Type B pancreatic cell (in vitro differentiated cells): ENCODE data around the gene SLC30A4. TPM values are rescaled to one million over a fixed set of nuclear protein-coding genes. Genes with fewer than 3 reads are reported as not detected.
"Not testable (repeated sequence)": the region's sequence is repeated elsewhere in the genome, so short reads cannot be mapped to it uniquely, and the experiment has no call there.

Source experiments
- DNase-seq: peaks from one replicate; pipeline ENCODE4 v3.0.0; 2021; ENCODE audit warnings: mixed read lengths; ENCODE audit not compliant: unreplicated experiment; ENCODE audit errors: extremely low spot score
- H3K27ac Mint-ChIP-seq: 2 replicates; pipeline ENCODE4 v1.8.0; 2021; ENCODE audit warnings: mild to moderate bottlenecking, mixed read lengths
- H3K27me3 Mint-ChIP-seq: 2 replicates; pipeline ENCODE4 v1.8.0; 2021; ENCODE audit warnings: mixed read lengths
- H3K36me3 Mint-ChIP-seq: 2 replicates; pipeline ENCODE4 v1.8.0; 2021; ENCODE audit warnings: mixed read lengths
- H3K4me1 Mint-ChIP-seq: one replicate; pipeline ENCODE4 v1.8.0; 2021; ENCODE audit warnings: mixed read lengths; ENCODE audit not compliant: unreplicated experiment
- H3K4me3 Mint-ChIP-seq: 2 replicates; pipeline ENCODE4 v1.8.0; 2021; ENCODE audit warnings: mild to moderate bottlenecking, mixed read lengths
- H3K9me3 Mint-ChIP-seq: 2 replicates; pipeline ENCODE4 v1.8.0; 2021; ENCODE audit warnings: mixed read lengths
- CTCF ChIP-seq: fragments of 200-600 bp; sonication (generic); conservative IDR thresholded peaks from 2 replicates; pipeline ENCODE4 v1.5.0; 2021; ENCODE audit warnings: antibody characterized with exemption, mild to moderate bottlenecking
- total RNA-seq: library from RNA; stranded (reverse); gene quantifications from 2 replicates; pipeline ENCODE4 v1.2.1, GENCODE V29; 2021; ENCODE audit warnings: low replicate concordance

Gene SLC30A4
- total RNA-seq, 1 donor from 2014 or later, result 7.2 TPM

- Mint-ChIP-seq H3K4me3 (no peak overlapping the region), H3K9me3 (no peaks in the 10 kb centered on the region), H3K27ac (no peak overlapping the region), H3K4me1 (peaks cover 6% of the 10 kb centered on the region), H3K36me3 (no peaks in the 10 kb centered on the region), H3K27me3 (peaks cover 3% of the 10 kb centered on the region)
- DNase-seq, result no peak
- TF ChIP-seq CTCF, result no peak
Measured at GRCh38 chr15:45527086-45527485, 4.5 kb upstream of the SLC30A4 start.

- TF ChIP-seq CTCF, result no peak
- Mint-ChIP-seq H3K36me3 (peaks cover 8% of the 10 kb centered on the region), H3K9me3 (no peaks in the 10 kb centered on the region), H3K4me1 (peaks cover 21% of the 10 kb centered on the region), H3K4me3 (peak overlapping the region; percentile 95), H3K27me3 (peaks cover 3% of the 10 kb centered on the region), H3K27ac (peak overlapping the region; percentile 97)
- no peak for DNase-seq
Measured at GRCh38 chr15:45523166-45523460, 558 bp upstream of the SLC30A4 start.

- no peak for DNase-seq
- Mint-ChIP-seq H3K36me3 (peaks cover 16% of the 10 kb centered on the region), H3K27me3 (peaks cover 3% of the 10 kb centered on the region), H3K4me1 (peaks cover 21% of the 10 kb centered on the region), H3K9me3 (no peaks in the 10 kb centered on the region), H3K4me3 (peak overlapping the region; percentile 95), H3K27ac (peak overlapping the region; percentile 96)
- no peak for TF ChIP-seq CTCF
Measured at GRCh38 chr15:45521596-45522327, 793 bp downstream of the SLC30A4 start.

GRCh38 chr15:45510758-45511280, 11.7 kb downstream of the SLC30A4 start:
- Mint-ChIP-seq H3K4me3 (no peak overlapping the region), H3K27ac (no peak overlapping the region), H3K9me3 (no peaks in the 10 kb centered on the region), H3K4me1 (no peaks in the 10 kb centered on the region), H3K36me3 (peaks cover 11% of the 10 kb centered on the region), H3K27me3 (no peaks in the 10 kb centered on the region)
- no peak for TF ChIP-seq CTCF
- DNase-seq, result no peak

- H3K27me3 Mint-ChIP-seq, H3K9me3 Mint-ChIP-seq, H3K4me1 Mint-ChIP-seq, H3K4me3 Mint-ChIP-seq, H3K27ac Mint-ChIP-seq, DNase-seq: not testable (repeated sequence)
- H3K36me3 Mint-ChIP-seq, result peaks cover 12% of the 10 kb centered on the region
Measured at GRCh38 chr15:45507143-45507542, 15.4 kb downstream of the SLC30A4 start.

- H3K27me3 Mint-ChIP-seq, result no peaks in the 10 kb centered on the region
- no peak overlapping the region for H3K27ac Mint-ChIP-seq
- H3K4me1 Mint-ChIP-seq, result no peaks in the 10 kb centered on the region
- no peak for DNase-seq
- no peaks in the 10 kb centered on the region for H3K9me3 Mint-ChIP-seq
- H3K36me3 Mint-ChIP-seq, result peaks cover 4% of the 10 kb centered on the region
- H3K4me3 Mint-ChIP-seq, result no peak overlapping the region
- TF ChIP-seq CTCF, result no peak
Measured at GRCh38 chr15:45499426-45499825, 23.1 kb downstream of the SLC30A4 start.
